ENCODE data around the gene TNRC6C.

DNA sequence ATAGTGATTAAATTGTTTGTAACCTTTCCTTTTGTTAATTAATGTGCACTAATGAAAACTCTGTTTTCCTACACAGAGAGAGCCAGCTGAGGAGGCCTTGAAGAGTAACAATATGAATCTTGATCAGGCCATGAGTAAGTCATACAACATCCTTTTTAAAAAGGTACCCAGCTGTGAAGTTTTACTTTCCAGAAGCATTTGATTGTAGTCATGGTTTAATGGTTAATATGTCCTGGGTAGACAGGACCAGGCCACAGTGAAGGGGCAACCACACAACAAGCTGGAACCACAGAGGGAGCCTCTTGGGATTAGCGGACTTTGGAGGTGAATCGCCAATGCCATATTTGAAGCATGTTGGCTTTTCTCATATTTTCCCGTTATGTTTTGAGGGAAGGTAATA, 114.5 kb downstream of the TNRC6C start:
- TF ChIP-seq, protein P1, sequence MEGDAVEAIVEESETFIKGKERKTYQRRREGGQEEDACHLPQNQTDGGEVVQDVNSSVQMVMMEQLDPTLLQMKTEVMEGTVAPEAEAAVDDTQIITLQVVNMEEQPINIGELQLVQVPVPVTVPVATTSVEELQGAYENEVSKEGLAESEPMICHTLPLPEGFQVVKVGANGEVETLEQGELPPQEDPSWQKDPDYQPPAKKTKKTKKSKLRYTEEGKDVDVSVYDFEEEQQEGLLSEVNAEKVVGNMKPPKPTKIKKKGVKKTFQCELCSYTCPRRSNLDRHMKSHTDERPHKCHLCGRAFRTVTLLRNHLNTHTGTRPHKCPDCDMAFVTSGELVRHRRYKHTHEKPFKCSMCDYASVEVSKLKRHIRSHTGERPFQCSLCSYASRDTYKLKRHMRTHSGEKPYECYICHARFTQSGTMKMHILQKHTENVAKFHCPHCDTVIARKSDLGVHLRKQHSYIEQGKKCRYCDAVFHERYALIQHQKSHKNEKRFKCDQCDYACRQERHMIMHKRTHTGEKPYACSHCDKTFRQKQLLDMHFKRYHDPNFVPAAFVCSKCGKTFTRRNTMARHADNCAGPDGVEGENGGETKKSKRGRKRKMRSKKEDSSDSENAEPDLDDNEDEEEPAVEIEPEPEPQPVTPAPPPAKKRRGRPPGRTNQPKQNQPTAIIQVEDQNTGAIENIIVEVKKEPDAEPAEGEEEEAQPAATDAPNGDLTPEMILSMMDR (IDR thresholded peaks at IDR 0.05; ENCODE audit: poor library complexity), result no peak
- TF ChIP-seq EZH2 (IDR thresholded peaks at IDR 0.05; ENCODE audit: borderline replicate concordance) (no peak), EZH2phosphoT487 (IDR thresholded peaks at IDR 0.05; ENCODE audit: low read depth, severe bottlenecking, unreplicated experiment) (no peak)

Measured in hepatocyte (in vitro differentiated cells).